Heart right ventricle (tissue), 16 donors: ENCODE measurements around the gene TTC4. TPM values are rescaled to one million over a fixed set of nuclear protein-coding genes. Genes with fewer than 3 reads are reported as not detected.

ENCODE experiments used
- ATAC-seq, 8 donors: fragments of 200-7000 bp; cut with Tn5 transposase; one replicate each; pipeline ENCODE4 v1.9.1; 2020; ENCODE audit warnings: mild to moderate bottlenecking in 8 of 8, moderate library complexity in 8 of 8, moderate number of reproducible peaks in 1 of 8
- DNase-seq, 2 donors: peaks; one replicate each; pipeline ENCODE4 v3.0.0-alpha.2; 2020
- H3K27ac ChIP-seq, 10 donors: fragments of 200-600 bp; sonication (generic) in 2 of 10; one replicate each; pipeline versions ENCODE4 v1.5.0 to v1.8.0; 2020 to 2022; ENCODE audit warnings: mild to moderate bottlenecking in 3 of 10
- H3K27me3 ChIP-seq, 7 donors: fragments of 200-600 bp; one replicate each; pipeline ENCODE4 v1.8.0; 2021 to 2022; ENCODE audit warnings: mild to moderate bottlenecking in 2 of 7
- H3K36me3 ChIP-seq, 9 donors: fragments of 200-600 bp; sonication (generic) in 1 of 9; one replicate each; pipeline versions ENCODE4 v1.5.0 to v1.8.0; 2020 to 2022; ENCODE audit warnings: mild to moderate bottlenecking in 2 of 9
- H3K4me1 ChIP-seq, 9 donors: fragments of 200-600 bp; sonication (generic) in 1 of 9; one replicate each; pipeline versions ENCODE4 v1.5.0 to v1.8.0; 2020 to 2022; ENCODE audit warnings: mild to moderate bottlenecking in 4 of 9
- H3K4me3 ChIP-seq, 10 donors: fragments of 200-600 bp; sonication (generic) in 2 of 10; one replicate each; pipeline versions ENCODE4 v1.5.0 to v1.8.0; 2020 to 2022; ENCODE audit warnings: mild to moderate bottlenecking in 7 of 10, moderate library complexity in 2 of 10
- H3K9me3 ChIP-seq, 11 donors: fragments of 200-600 bp in 10 of 11; sonication (generic) in 2 of 11; one replicate each; pipeline versions ENCODE4 v1.5.0 to v1.8.0; 2013 to 2022; ENCODE audit warnings: mild to moderate bottlenecking in 2 of 11, control low read depth in 1 of 11, moderate library complexity in 1 of 11
- WGBS, 2 donors: extraction: QIAGEN DNeasy Blood & Tissue Kit; methylation state at CpG; one replicate each; pipeline ENCODE4 v1.1.7; 2013; ENCODE audit warnings: inconsistent platforms in 1 of 2; 5-methylcytosine and 5-hydroxymethylcytosine counted together
- intact Hi-C, 10 donors: fragments of 100-400 bp; cut with DNase I; formaldehyde crosslinking; loops; one replicate each; pipeline versions ENCODE4 v1.11.1 to v1.14.2; 2022
- polyA plus RNA-seq, 2 donors: library from polyadenylated mRNA; stranded (reverse); fragments of 200-250 nt; gene quantifications; one replicate each; pipeline ENCODE4 v1.2.3, GENCODE V29; 2013
- total RNA-seq, 10 donors: library from RNA; stranded (reverse); fragmentation: NEBNext Ultra II Directional in 3 of 10; extraction: Animal tissue kit (Norgen Biotek cat#: 25700) in 3 of 10; gene quantifications; one replicate each; pipeline versions ENCODE4 v1.2.1 to v1.2.4, GENCODE V29; 2021 to 2023
- TF ChIP-seq, protein P1 (sequence below), 9 donors: fragments of 200-600 bp; sonication (generic) in 2 of 9; IDR thresholded peaks; one replicate each; pipeline versions ENCODE4 v1.5.0 to v1.8.0; 2021 to 2022; ENCODE audit warnings: antibody characterized with exemption in 9 of 9, mild to moderate bottlenecking in 5 of 9, moderate library complexity in 1 of 9
- donor health status: Arrhythmogenic right ventricular cardiomyopathy.
- donor health status: ischemic (EF 13 %, LVEDD 7.1; RV severe dilation, severe dysfunction).
- donor health status: healthy with polysubstance abuse.
- donor health status: DM: no; HTN: yes; CAD: no.
- donor health status: DM: no; HTN: no; CAD: no.
- donor health status: ischemic (EF 25% LVEDD 6.9; RV normal size, moderate dysfunction).
- donor health status: ischemic (EF 25% LVEDD 5.7; RV mildly dilated, moderate dysfunction).
- donor health status: healthy.
- donor health status: DM: yes; HTN: yes; CAD: no.
- donor health status: Ischemic cardiomyopathy.
- donor health status: ischemic (EF 35%, LVEDD 5.7; RV mildly dilated, moderate dysfunction).
- donor health status: nonischemic (EF 11% LVEDD 7.7; RV severe dilation, severe dysfunction).
- donor health status: DM: yes; HTN: yes; CAD: no.
- donor health status: PGD.
- donor health status: ischemic (EF 29% LVEDD 5.4; RV normal size, mild dysfunction).
- donor health status: nonischemic (EF 23%, LVEDD 6.1; RV moderate dilation, normal function).

Gene TTC4
- total and polyA plus RNA-seq, 12 donors = 12.0 to 20.9 (median 15.1) TPM

DNA sequence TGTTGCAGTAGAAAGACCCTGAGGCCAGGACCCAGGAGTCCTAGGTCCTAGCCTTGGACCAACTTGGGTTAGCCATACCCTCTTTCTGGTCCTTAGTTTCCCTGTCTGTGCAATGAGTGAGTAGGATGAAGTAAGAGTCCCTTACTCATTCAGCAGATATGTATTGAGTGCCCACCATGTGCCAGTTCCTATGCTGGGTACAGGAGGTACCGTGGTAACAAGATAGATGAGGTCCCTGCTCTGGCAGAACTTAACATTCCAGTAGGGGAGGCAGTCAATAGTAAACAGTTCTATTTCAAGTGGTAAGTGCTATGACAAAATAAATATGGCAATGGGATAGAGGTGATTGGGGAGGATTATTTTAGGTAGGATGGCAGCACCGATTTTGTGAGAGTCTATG, 66.9 kb downstream of the TTC4 start:
- no peak for DNase-seq
- Histone ChIP-seq H3K4me1 (peaks cover 0 to 7% (median 0%) of the 10 kb centered on the region in 9 donors), H3K27ac (no peak overlapping the region), H3K4me3 (no peak overlapping the region), H3K27me3 (peaks cover 4 to 53% (median 27%) of the 10 kb centered on the region in 7 donors), H3K9me3 (no peaks in the 10 kb centered on the region), H3K36me3 (no peaks in the 10 kb centered on the region)
- intact Hi-C loops = no loop called here
- 60 to 62% methylated on average over 2 of the region's 2 CpGs for WGBS, 2 donors
- peak in 1 of 8 donors; percentile 72 for ATAC-seq
- TF ChIP-seq, protein P1, sequence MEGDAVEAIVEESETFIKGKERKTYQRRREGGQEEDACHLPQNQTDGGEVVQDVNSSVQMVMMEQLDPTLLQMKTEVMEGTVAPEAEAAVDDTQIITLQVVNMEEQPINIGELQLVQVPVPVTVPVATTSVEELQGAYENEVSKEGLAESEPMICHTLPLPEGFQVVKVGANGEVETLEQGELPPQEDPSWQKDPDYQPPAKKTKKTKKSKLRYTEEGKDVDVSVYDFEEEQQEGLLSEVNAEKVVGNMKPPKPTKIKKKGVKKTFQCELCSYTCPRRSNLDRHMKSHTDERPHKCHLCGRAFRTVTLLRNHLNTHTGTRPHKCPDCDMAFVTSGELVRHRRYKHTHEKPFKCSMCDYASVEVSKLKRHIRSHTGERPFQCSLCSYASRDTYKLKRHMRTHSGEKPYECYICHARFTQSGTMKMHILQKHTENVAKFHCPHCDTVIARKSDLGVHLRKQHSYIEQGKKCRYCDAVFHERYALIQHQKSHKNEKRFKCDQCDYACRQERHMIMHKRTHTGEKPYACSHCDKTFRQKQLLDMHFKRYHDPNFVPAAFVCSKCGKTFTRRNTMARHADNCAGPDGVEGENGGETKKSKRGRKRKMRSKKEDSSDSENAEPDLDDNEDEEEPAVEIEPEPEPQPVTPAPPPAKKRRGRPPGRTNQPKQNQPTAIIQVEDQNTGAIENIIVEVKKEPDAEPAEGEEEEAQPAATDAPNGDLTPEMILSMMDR (IDR thresholded peaks at IDR 0.05) = no peak

DNA sequence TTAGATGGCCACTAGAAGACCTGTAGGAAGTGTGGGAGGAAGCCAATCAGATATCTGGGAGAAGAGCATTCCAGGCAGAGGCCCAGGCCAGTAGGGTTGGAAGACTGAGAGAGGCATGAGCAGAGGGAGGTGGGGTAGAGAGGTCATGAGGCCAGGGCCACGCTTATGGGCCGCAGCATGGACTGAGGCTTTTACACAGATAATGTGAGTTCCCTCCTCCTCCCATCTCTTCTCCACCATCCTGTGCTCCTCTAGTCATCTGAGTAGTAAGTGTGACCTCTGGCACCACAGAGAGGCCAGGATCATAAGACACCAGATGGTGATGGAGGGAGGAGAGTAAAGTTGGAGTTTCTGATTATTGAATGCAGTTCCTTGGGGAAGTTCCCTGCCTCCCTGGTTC, 68.4 kb downstream of the TTC4 start:
- Histone ChIP-seq H3K27me3 (peaks cover 4 to 57% (median 27%) of the 10 kb centered on the region in 7 donors), H3K36me3 (no peaks in the 10 kb centered on the region), H3K4me1 (peaks cover 0 to 7% (median 0%) of the 10 kb centered on the region in 9 donors), H3K27ac (no peak overlapping the region), H3K9me3 (no peaks in the 10 kb centered on the region), H3K4me3 (no peak overlapping the region)
- TF ChIP-seq, protein P1 (IDR thresholded peaks at IDR 0.05) = no peak
- no peak for ATAC-seq
- no peak for DNase-seq
- 55 to 63% methylated on average over 2 of the region's 2 CpGs for WGBS, 2 donors
- intact Hi-C loops = no loop called here

DNA sequence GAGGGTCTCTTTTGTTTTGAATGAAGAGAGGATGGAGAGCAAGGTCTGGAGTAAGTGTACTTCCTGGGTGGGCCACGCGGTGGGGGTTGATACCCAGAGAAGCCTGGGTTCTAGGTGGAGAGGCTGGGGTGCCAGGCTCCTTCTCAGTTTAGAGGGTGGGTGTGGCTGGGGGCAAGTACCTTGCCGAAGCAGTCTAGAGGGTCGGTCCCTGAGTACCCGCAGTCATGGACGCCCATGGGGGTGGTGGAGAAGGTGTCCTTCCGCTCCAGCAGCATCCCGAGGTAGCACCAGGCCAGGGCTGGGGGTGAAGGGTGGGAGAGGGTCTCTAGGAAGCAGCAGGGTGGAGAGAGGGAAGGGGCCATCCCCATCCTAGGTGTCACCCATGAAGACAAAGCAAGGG, 71.1 kb downstream of the TTC4 start:
- Histone ChIP-seq H3K4me1 (no peaks in the 10 kb centered on the region), H3K36me3 (no peaks in the 10 kb centered on the region), H3K27ac (no peak overlapping the region), H3K4me3 (no peak overlapping the region), H3K9me3 (peaks cover 0 to 2% (median under 1%) of the 10 kb centered on the region in 11 donors), H3K27me3 (peaks cover under 1 to 41% (median 15%) of the 10 kb centered on the region in 7 donors)
- TF ChIP-seq, protein P1 (IDR thresholded peaks at IDR 0.05) = no peak
- WGBS, 2 donors = 85 to 92% methylated on average over 8 of the region's 8 CpGs
- ATAC-seq = no peak
- intact Hi-C loops = no loop called here
- DNase-seq = no peak

DNA sequence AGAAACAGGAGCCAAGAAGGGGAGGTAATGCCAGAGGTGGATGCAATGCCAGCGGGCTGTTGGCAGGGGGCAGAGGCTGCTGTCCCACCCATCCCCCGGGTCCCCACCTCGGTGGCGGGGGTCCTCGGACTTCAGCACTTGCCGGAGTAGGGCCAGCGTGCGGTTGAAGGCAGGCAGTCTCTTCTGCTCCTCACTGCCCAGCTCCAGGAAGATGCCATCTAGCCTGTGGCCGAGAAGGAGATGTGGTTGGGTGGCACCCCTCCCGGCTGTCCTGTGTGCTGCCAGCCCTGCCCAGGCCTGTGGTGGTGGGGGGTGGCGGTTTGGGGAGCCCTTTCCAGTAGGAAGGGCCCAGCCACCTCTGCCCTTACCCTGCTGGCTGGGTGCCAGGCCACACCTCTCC, 71.9 kb downstream of the TTC4 start:
- ATAC-seq (no peak), DNase-seq (no peak)
- TF ChIP-seq, protein P1 (IDR thresholded peaks at IDR 0.05) = no peak
- Histone ChIP-seq H3K27ac (no peak overlapping the region), H3K4me3 (no peak overlapping the region), H3K36me3 (no peaks in the 10 kb centered on the region), H3K9me3 (peaks cover 0 to 10% (median 5%) of the 10 kb centered on the region in 11 donors), H3K27me3 (peaks cover 0 to 41% (median 9%) of the 10 kb centered on the region in 7 donors), H3K4me1 (no peaks in the 10 kb centered on the region)
- 85 to 90% methylated on average over 10 to 11 of the region's 11 CpGs for WGBS, 2 donors
- intact Hi-C loops = no loop called here
